ENCODE measurements around the gene DNAJC21. TPM values are rescaled to one million over a fixed set of nuclear protein-coding genes. Genes with fewer than 3 reads are reported as not detected.

Gene DNAJC21
- polyA plus RNA-seq, 3 donors: 8.5 to 10.2 (median 8.6) TPM

DNA sequence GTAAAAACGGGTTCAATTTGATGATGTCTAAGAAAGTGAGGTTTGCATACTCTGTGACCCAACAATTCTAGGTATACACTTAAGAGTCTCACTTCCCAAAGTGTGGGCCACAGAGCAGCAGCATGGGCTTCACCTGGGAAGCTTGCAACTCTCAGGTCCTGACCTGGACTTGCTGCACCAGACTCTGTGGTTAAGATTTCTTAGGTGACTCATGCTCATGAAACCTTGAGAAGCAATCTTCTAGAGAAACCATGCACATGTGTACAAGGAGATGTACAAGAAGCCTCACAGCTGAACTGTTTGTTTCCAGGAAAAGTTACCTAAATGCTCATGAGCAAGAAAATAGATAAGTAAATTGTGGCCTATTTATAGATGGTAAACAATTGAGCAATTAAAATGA lies 30.0 kb downstream of the DNAJC21 start:
- Histone ChIP-seq H3K4me1 (ENCODE audit: control insufficient read depth in 1 of 2, insufficient read depth in 2 of 2, low read length in 2 of 2) (no peaks in the 10 kb centered on the region), H3K36me3 (replicated peaks in 1 of 2; ENCODE audit: control insufficient read depth in 1 of 2, insufficient read depth in 2 of 2, low read length in 2 of 2) (peaks cover 13 to 35% of the 10 kb centered on the region in 2 donors), H3K27me3 (ENCODE audit: control insufficient read depth in 2 of 2, insufficient read depth in 2 of 2, low read length in 2 of 2) (no peaks in the 10 kb centered on the region), H4K20me1 (ENCODE audit: insufficient read depth, low read length) (no peaks in the 10 kb centered on the region), H3K4me2 (replicated peaks; ENCODE audit: extremely low read depth, low read length, poor library complexity, severe bottlenecking) (no peak overlapping the region), H3K79me2 (ENCODE audit: insufficient read depth, low read length) (no peaks in the 10 kb centered on the region), H3K9ac (ENCODE audit: insufficient read depth, low read length, poor library complexity, severe bottlenecking) (no peak overlapping the region), H3K4me3 (replicated peaks in 1 of 3; ENCODE audit: low read depth in 2 of 3, low read length in 3 of 3) (no peak overlapping the region), H3K27ac (ENCODE audit: low read depth in 1 of 2, low read length in 2 of 2) (no peak overlapping the region), H3K9me3 (replicated peaks in 1 of 2; ENCODE audit: control insufficient read depth in 1 of 2, insufficient read depth in 1 of 2, low read length in 2 of 2) (no peaks in the 10 kb centered on the region), H2AFZ (ENCODE audit: insufficient read depth, low read depth, low read length, poor library complexity, severe bottlenecking) (no peak overlapping the region)
- H3K27me3 Mint-ChIP-seq (ENCODE audit: low read depth in 3 of 3): peaks cover 0 to 2% (median 0%) of the 10 kb centered on the region in 3 donors
- H3K9me3 Mint-ChIP-seq: peaks cover 0 to 2% (median 0%) of the 10 kb centered on the region in 7 donors
- intact Hi-C loops (cut with micrococcal nuclease): no loop called here
- TF ChIP-seq, protein P1, sequence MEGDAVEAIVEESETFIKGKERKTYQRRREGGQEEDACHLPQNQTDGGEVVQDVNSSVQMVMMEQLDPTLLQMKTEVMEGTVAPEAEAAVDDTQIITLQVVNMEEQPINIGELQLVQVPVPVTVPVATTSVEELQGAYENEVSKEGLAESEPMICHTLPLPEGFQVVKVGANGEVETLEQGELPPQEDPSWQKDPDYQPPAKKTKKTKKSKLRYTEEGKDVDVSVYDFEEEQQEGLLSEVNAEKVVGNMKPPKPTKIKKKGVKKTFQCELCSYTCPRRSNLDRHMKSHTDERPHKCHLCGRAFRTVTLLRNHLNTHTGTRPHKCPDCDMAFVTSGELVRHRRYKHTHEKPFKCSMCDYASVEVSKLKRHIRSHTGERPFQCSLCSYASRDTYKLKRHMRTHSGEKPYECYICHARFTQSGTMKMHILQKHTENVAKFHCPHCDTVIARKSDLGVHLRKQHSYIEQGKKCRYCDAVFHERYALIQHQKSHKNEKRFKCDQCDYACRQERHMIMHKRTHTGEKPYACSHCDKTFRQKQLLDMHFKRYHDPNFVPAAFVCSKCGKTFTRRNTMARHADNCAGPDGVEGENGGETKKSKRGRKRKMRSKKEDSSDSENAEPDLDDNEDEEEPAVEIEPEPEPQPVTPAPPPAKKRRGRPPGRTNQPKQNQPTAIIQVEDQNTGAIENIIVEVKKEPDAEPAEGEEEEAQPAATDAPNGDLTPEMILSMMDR (IDR thresholded peaks at IDR 0.05): no peak
- DNase-seq: no peak
- H3K4me3 Mint-ChIP-seq: no peak overlapping the region
- no peaks in the 10 kb centered on the region for H3K4me1 Mint-ChIP-seq
- WGBS (ENCODE audit: insufficient coverage): 80% methylated on average over 1 of the region's 1 CpG
- H3K27ac Mint-ChIP-seq: no peak overlapping the region
- H3K36me3 Mint-ChIP-seq: peaks cover 17 to 39% of the 10 kb centered on the region in 2 donors

DNA sequence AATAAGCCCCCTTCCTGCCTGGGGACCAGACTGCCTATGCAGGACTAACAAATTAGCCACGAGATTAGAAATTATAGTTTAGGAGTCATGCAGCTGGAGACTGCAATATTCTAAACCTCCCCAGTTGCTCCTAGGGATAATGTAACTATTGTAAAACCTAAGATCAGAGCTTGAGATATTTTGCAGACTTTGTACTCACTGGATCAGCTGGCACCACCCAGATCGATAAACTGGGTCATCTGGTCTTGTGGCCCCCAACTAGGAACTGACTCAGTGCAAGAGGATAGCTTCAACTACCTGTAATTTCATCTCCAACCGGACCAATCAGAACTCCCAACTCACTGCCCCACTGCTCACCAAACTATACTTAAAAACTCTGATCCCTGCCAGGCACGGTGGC lies 38.2 kb downstream of the DNAJC21 start:
- TF ChIP-seq, protein P1 (IDR thresholded peaks at IDR 0.05): no peak
- no peaks in the 10 kb centered on the region for H3K27me3 ChIP-seq (ENCODE audit: control insufficient read depth in 2 of 2, insufficient read depth in 2 of 2, low read length in 2 of 2)
- H3K4me1 ChIP-seq (ENCODE audit: control insufficient read depth in 1 of 2, insufficient read depth in 2 of 2, low read length in 2 of 2): no peaks in the 10 kb centered on the region
- H2AFZ ChIP-seq (ENCODE audit: insufficient read depth, low read depth, low read length, poor library complexity, severe bottlenecking): no peak overlapping the region
- H3K4me2 ChIP-seq (replicated peaks; ENCODE audit: extremely low read depth, low read length, poor library complexity, severe bottlenecking): no peak overlapping the region
- 100% methylated on average over 2 of the region's 4 CpGs for WGBS (ENCODE audit: insufficient coverage)
- peaks cover 0 to 2% (median 2%) of the 10 kb centered on the region in 3 donors for H3K27me3 Mint-ChIP-seq (ENCODE audit: low read depth in 3 of 3)
- no peaks in the 10 kb centered on the region for H3K36me3 ChIP-seq (replicated peaks in 1 of 2; ENCODE audit: control insufficient read depth in 1 of 2, insufficient read depth in 2 of 2, low read length in 2 of 2)
- H3K9me3 Mint-ChIP-seq: peaks cover 14 to 22% (median 15%) of the 10 kb centered on the region in 7 donors
- no peak overlapping the region for H3K27ac ChIP-seq (ENCODE audit: low read depth in 1 of 2, low read length in 2 of 2)
- no peak overlapping the region for H3K27ac Mint-ChIP-seq
- H3K4me3 Mint-ChIP-seq: no peak overlapping the region
- H3K9me3 ChIP-seq (replicated peaks in 1 of 2; ENCODE audit: control insufficient read depth in 1 of 2, insufficient read depth in 1 of 2, low read length in 2 of 2): peaks cover 10 to 16% of the 10 kb centered on the region in 2 donors
- no peaks in the 10 kb centered on the region for H3K4me1 Mint-ChIP-seq
- no peaks in the 10 kb centered on the region for H3K79me2 ChIP-seq (ENCODE audit: insufficient read depth, low read length)
- no peak for DNase-seq
- intact Hi-C loops (cut with micrococcal nuclease): no loop called here
- H3K9ac ChIP-seq (ENCODE audit: insufficient read depth, low read length, poor library complexity, severe bottlenecking): no peak overlapping the region
- no peaks in the 10 kb centered on the region for H4K20me1 ChIP-seq (ENCODE audit: insufficient read depth, low read length)
- H3K36me3 Mint-ChIP-seq: peaks cover 0 to 7% of the 10 kb centered on the region in 2 donors
- H3K4me3 ChIP-seq (replicated peaks in 1 of 3; ENCODE audit: low read depth in 2 of 3, low read length in 3 of 3): no peak overlapping the region

Data from CD14-positive monocyte (primary cell).